C4-2B (cell line): ENCODE results near the gene TRAK1.

Source experiments
- CTCF ChIP-seq: fragments of 450-650 bp; conservative IDR thresholded peaks from 2 replicates; pipeline ENCODE4 v1.5.1; 2017; ENCODE audit warnings: mild to moderate bottlenecking
- ZFX ChIP-seq: fragments of 450-650 bp; IDR thresholded peaks from 2 replicates; pipeline ENCODE4 v1.6.1; 2017

- no peak for TF ChIP-seq CTCF
- no peak for TF ChIP-seq ZFX
These were observed 119.6 kb downstream of the TRAK1 start for GRCh38 chr3:42210726-42211125.
